Neural cell (in vitro differentiated cells): ENCODE data around the gene CD40. TPM values are rescaled to one million over a fixed set of nuclear protein-coding genes. Genes with fewer than 3 reads are reported as not detected.

Source experiments
- H2AFZ ChIP-seq: fragments of 200-600, 300-800 bp; sonication (generic), shearing (Covaris generic); 2 replicates; pipeline ENCODE4 v1.6.0; 2014; ENCODE audit warnings: low read depth, mild to moderate bottlenecking, antibody characterized with exemption, low read length, moderate library complexity
- H3F3A ChIP-seq: fragments of 200-600 bp; shearing (Covaris generic); 2 replicates; pipeline ENCODE4 v1.6.1; 2016; ENCODE audit warnings: mild to moderate bottlenecking, moderate library complexity, mixed read lengths, antibody characterized with exemption, low read length; ENCODE audit not compliant: insufficient read depth, poor library complexity, severe bottlenecking
- H3K27ac ChIP-seq: fragments of 200-600, 300-800 bp; sonication (generic), shearing (Covaris generic); 2 replicates; pipeline ENCODE4 v1.5.1; 2014; ENCODE audit warnings: mild to moderate bottlenecking, low read length, moderate library complexity
- H3K27me3 ChIP-seq: fragments of 300-800, 200-600 bp; sonication (generic), shearing (Covaris generic); 2 replicates; pipeline ENCODE4 v1.6.0; 2014; ENCODE audit warnings: mild to moderate bottlenecking, low read depth, low read length, moderate library complexity; ENCODE audit not compliant: insufficient read depth
- H3K36me3 ChIP-seq: fragments of 300-800, 200-600 bp; sonication (generic), shearing (Covaris generic); 2 replicates; pipeline ENCODE4 v1.5.1; 2014; ENCODE audit warnings: mild to moderate bottlenecking, antibody characterized with exemption, low read length, moderate library complexity; ENCODE audit not compliant: insufficient read depth
- H3K4me2 ChIP-seq: fragments of 300-800, 200-600 bp; sonication (generic), shearing (Covaris generic); 2 replicates; pipeline ENCODE4 v1.6.0; 2014; ENCODE audit warnings: mild to moderate bottlenecking, low read length
- H3K4me3 ChIP-seq: fragments of 300-800, 200-600 bp; sonication (generic), shearing (Covaris generic); 2 replicates; pipeline ENCODE4 v1.5.1; 2014; ENCODE audit warnings: mild to moderate bottlenecking, low read length, moderate library complexity
- H3K79me2 ChIP-seq: fragments of 200-600 bp; shearing (Covaris generic); replicated peaks from 2 replicates; pipeline ENCODE4 v1.6.0; 2014; ENCODE audit warnings: mild to moderate bottlenecking, low read length, moderate library complexity; ENCODE audit not compliant: insufficient read depth
- H3K9ac ChIP-seq: fragments of 300-800, 200-600 bp; sonication (generic), shearing (Covaris generic); 2 replicates; pipeline ENCODE4 v1.6.1; 2016; ENCODE audit warnings: mild to moderate bottlenecking, low read length, mixed read lengths
- H3K9me2 ChIP-seq: fragments of 200-600 bp; shearing (Covaris generic); 2 replicates; pipeline ENCODE4 v1.6.1; 2016; ENCODE audit warnings: mild to moderate bottlenecking, low read length, mixed read lengths; ENCODE audit not compliant: insufficient read depth
- H3K9me3 ChIP-seq: fragments of 200-600, 300-800 bp; sonication (generic), shearing (Covaris generic); 2 replicates; pipeline ENCODE4 v1.6.1; 2016; ENCODE audit warnings: mild to moderate bottlenecking, mixed run types, low read length, moderate library complexity, mixed read lengths
- H4K20me1 ChIP-seq: fragments of 200-600 bp; shearing (Covaris generic); 2 replicates; pipeline ENCODE4 v1.6.1; 2016; ENCODE audit warnings: mild to moderate bottlenecking, mixed run types; ENCODE audit not compliant: insufficient read depth
- CTCF ChIP-seq: fragments of 450-650 bp; IDR thresholded peaks from 2 replicates; pipeline ENCODE4 v1.5.1; 2014; ENCODE audit warnings: antibody characterized with exemption, mild to moderate bottlenecking, moderate library complexity; ENCODE audit not compliant: poor library complexity, severe bottlenecking
- EP300 ChIP-seq: fragments of 450-650 bp; conservative IDR thresholded peaks from 2 replicates; pipeline ENCODE4 v1.6.1; 2014; ENCODE audit warnings: antibody characterized with exemption, mild to moderate bottlenecking, moderate library complexity; ENCODE audit not compliant: poor library complexity, severe bottlenecking
- EZH2 ChIP-seq: fragments of 200-600, 300-800 bp; shearing (Covaris generic), sonication (generic); IDR thresholded peaks from 2 replicates; pipeline ENCODE4 v1.6.1; 2014; ENCODE audit warnings: antibody characterized with exemption, low read length, borderline replicate concordance, mild to moderate bottlenecking; ENCODE audit not compliant: insufficient read depth, poor library complexity, severe bottlenecking
- MXI1 ChIP-seq: fragments of 450-650 bp; conservative IDR thresholded peaks from 2 replicates; pipeline ENCODE4 v1.6.1; 2014; ENCODE audit warnings: antibody characterized with exemption, mild to moderate bottlenecking; ENCODE audit not compliant: poor library complexity, severe bottlenecking
- POLR2AphosphoS5 ChIP-seq: IDR thresholded peaks from 2 replicates; pipeline ENCODE4 v1.6.1; 2012
- RAD21 ChIP-seq: fragments of 450-650 bp; conservative IDR thresholded peaks from 2 replicates; pipeline ENCODE4 v1.6.1; 2014; ENCODE audit warnings: antibody characterized with exemption, mild to moderate bottlenecking, moderate library complexity
- REST ChIP-seq: IDR thresholded peaks from 2 replicates; pipeline ENCODE4 v1.6.1; 2012; ENCODE audit warnings: borderline replicate concordance
- SMC3 ChIP-seq: fragments of 450-650 bp; conservative IDR thresholded peaks from 2 replicates; pipeline ENCODE4 v1.6.1; 2014; ENCODE audit warnings: antibody characterized with exemption, mild to moderate bottlenecking, moderate library complexity; ENCODE audit not compliant: poor library complexity
- TAF1 ChIP-seq: IDR thresholded peaks from 2 replicates; pipeline ENCODE4 v1.6.1; 2012; ENCODE audit warnings: low read depth
- polyA plus RNA-seq: library from polyadenylated mRNA; depleted of rRNA; stranded (reverse); fragments of >200 nt; gene quantifications from 2 replicates; pipeline ENCODE4 v1.2.3, GENCODE V29; 2014

CD40 gene
- polyA plus RNA-seq, 1 donor from 2014 or later = not detected

GRCh38 chr20:46129955-46130481 lies 11.9 kb downstream of the CD40 start:
- no peak overlapping the region for H3K4me3 ChIP-seq
- TF ChIP-seq EP300 = no peak
- no peak for TF ChIP-seq SMC3
- TF ChIP-seq MXI1 = no peak
- TF ChIP-seq CTCF = no peak
- TF ChIP-seq POLR2AphosphoS5 = no peak
- no peak for TF ChIP-seq TAF1
- no peak for TF ChIP-seq RAD21
- no peaks in the 10 kb centered on the region for H4K20me1 ChIP-seq
- no peaks in the 10 kb centered on the region for H3F3A ChIP-seq
- no peaks in the 10 kb centered on the region for H3K9me3 ChIP-seq
- no peak overlapping the region for H2AFZ ChIP-seq
- no peak overlapping the region for H3K4me2 ChIP-seq
- H3K27ac ChIP-seq = no peak overlapping the region
- H3K9me2 ChIP-seq = no peaks in the 10 kb centered on the region
- peaks cover 24% of the 10 kb centered on the region for H3K27me3 ChIP-seq
- no peaks in the 10 kb centered on the region for H3K36me3 ChIP-seq
- H3K79me2 ChIP-seq = no peaks in the 10 kb centered on the region
- H3K9ac ChIP-seq = no peak overlapping the region

DNA sequence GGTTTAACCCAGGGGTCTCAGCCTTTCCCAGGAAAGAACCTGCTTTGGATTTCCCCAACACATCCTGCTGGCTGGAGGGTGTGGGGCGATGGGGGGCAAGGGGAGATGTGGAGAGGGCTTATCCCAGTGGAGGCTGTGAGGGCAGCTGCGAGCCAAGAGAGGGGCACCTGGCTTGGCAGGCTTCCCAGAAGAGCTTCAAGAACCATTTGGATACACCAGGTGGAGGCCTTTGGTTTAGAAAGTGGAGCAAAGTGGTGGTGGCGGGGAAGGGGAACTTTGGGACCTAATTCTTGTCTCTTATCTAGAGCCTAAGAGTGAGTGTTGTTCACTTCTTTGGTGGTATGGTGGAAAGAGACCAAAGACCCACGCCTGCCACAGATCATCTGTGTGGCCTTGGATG lies 12.4 kb downstream of the CD40 start:
- H3K27me3 ChIP-seq = peaks cover 24% of the 10 kb centered on the region
- no peak overlapping the region for H3K27ac ChIP-seq
- no peaks in the 10 kb centered on the region for H4K20me1 ChIP-seq
- H3K4me2 ChIP-seq = no peak overlapping the region
- no peak overlapping the region for H3K4me3 ChIP-seq
- H2AFZ ChIP-seq = no peak overlapping the region
- H3F3A ChIP-seq = no peaks in the 10 kb centered on the region
- TF ChIP-seq SMC3 = no peak
- no peak for TF ChIP-seq EP300
- no peak for TF ChIP-seq TAF1
- no peak for TF ChIP-seq RAD21
- TF ChIP-seq REST = no peak
- TF ChIP-seq EZH2 = no peak
- no peak for TF ChIP-seq MXI1
- no peak overlapping the region for H3K9ac ChIP-seq
- no peaks in the 10 kb centered on the region for H3K79me2 ChIP-seq
- no peaks in the 10 kb centered on the region for H3K36me3 ChIP-seq
- no peaks in the 10 kb centered on the region for H3K9me3 ChIP-seq
- H3K9me2 ChIP-seq = no peaks in the 10 kb centered on the region

GRCh38 chr20:46131396-46131795 lies 13.3 kb downstream of the CD40 start:
- H2AFZ ChIP-seq = no peak overlapping the region
- no peak overlapping the region for H3K4me2 ChIP-seq
- no peaks in the 10 kb centered on the region for H3K36me3 ChIP-seq
- no peaks in the 10 kb centered on the region for H3K79me2 ChIP-seq
- no peaks in the 10 kb centered on the region for H3K9me3 ChIP-seq
- TF ChIP-seq RAD21 (no peak), POLR2AphosphoS5 (no peak), SMC3 (no peak), TAF1 (no peak), REST (no peak), EZH2 (no peak), EP300 (no peak), MXI1 (no peak), CTCF (no peak)
- H3K27ac ChIP-seq = no peak overlapping the region
- no peak overlapping the region for H3K4me3 ChIP-seq
- peaks cover 24% of the 10 kb centered on the region for H3K27me3 ChIP-seq
- H4K20me1 ChIP-seq = no peaks in the 10 kb centered on the region
- no peaks in the 10 kb centered on the region for H3K9me2 ChIP-seq
- H3K9ac ChIP-seq = no peak overlapping the region
- H3F3A ChIP-seq = no peaks in the 10 kb centered on the region
